ENCODE results near the gene GALNT10.
A peak's percentile ranks its signal among the peaks of the same experiment; 100 is the strongest.

The GALNT10 gene

GRCh38 chr5:154178661-154179060 lies 11.9 kb upstream of the GALNT10 start:
- POLR2A ChIA-PET (ENCODE audit: low non-redundant PET): no interaction called here
- no peak for TF ChIP-seq CTCF (conservative IDR thresholded peaks at IDR 0.05; ENCODE audit: low read depth)
- no peak for DNase-seq (ENCODE audit: low spot score)
- H3K27ac ChIP-seq: no peak overlapping the region
- CTCF ChIA-PET: interaction anchor here (2.1 to 4.0 kb wide), 3 partner anchors 11 to 226 kb away, joined by 14 to 29 read pairs (median 26); partner anchors contain the start of gene GALNT10

- CTCF ChIA-PET: interaction anchor here (0.6 to 4.0 kb wide), 11 partner anchors 9 to 225 kb away, joined by 3 to 29 read pairs (median 4); partner anchors contain the start of gene GALNT10
- TF ChIP-seq CTCF (conservative IDR thresholded peaks at IDR 0.05; ENCODE audit: low read depth): peak; percentile 93
- H3K27ac ChIP-seq: no peak overlapping the region
- POLR2A ChIA-PET (ENCODE audit: low non-redundant PET): interaction anchor here (1.3 kb wide), 1 partner anchor 10 kb away, joined by 3 read pairs; no protein-coding TSS in a partner anchor
- DNase-seq (ENCODE audit: low spot score): peak; percentile 77
These were observed 10.5 kb upstream of the GALNT10 start for GRCh38 chr5:154179846-154180710.

- ChIA-PET CTCF (interaction anchor here (3.0 to 4.0 kb wide), 2 partner anchors 109 to 224 kb away, joined by 26 to 29 read pairs; no protein-coding TSS in a partner anchor), POLR2A (ENCODE audit: low non-redundant PET) (interaction anchor here (1.3 kb wide), 1 partner anchor 9 kb away, joined by 3 read pairs; no protein-coding TSS in a partner anchor)
- no peak overlapping the region for H3K27ac ChIP-seq
- no peak for TF ChIP-seq CTCF (conservative IDR thresholded peaks at IDR 0.05; ENCODE audit: low read depth)
- DNase-seq (ENCODE audit: low spot score): no peak
These were observed 9.4 kb upstream of the GALNT10 start for GRCh38 chr5:154181161-154181560.

- H3K27ac ChIP-seq: peak overlapping the region; percentile 82
- CTCF ChIA-PET: interaction anchor here (0.6 to 3.0 kb wide), 14 partner anchors 10 to 375 kb away, joined by 3 to 14 read pairs (median 4); no protein-coding TSS in a partner anchor
- POLR2A ChIA-PET (ENCODE audit: low non-redundant PET): interaction anchor here (1.1 kb wide), 1 partner anchor 9 kb away, joined by 3 read pairs; no protein-coding TSS in a partner anchor
- TF ChIP-seq CTCF (conservative IDR thresholded peaks at IDR 0.05; ENCODE audit: low read depth): no peak
- no peak for DNase-seq (ENCODE audit: low spot score)
These were observed 1.2 kb upstream of the GALNT10 start for GRCh38 chr5:154189256-154189818.

GRCh38 chr5:154189819-154190594 lies 526 bp upstream of the GALNT10 start:
- POLR2A ChIA-PET (ENCODE audit: low non-redundant PET): interaction anchor here (1.1 kb wide), 1 partner anchor 10 kb away, joined by 3 read pairs; no protein-coding TSS in a partner anchor
- H3K27ac ChIP-seq: peak overlapping the region; percentile 82
- CTCF ChIA-PET: interaction anchor here (0.6 to 3.0 kb wide), 17 partner anchors 9 to 375 kb away, joined by 3 to 14 read pairs (median 4); no protein-coding TSS in a partner anchor
- DNase-seq (ENCODE audit: low spot score): peak; percentile 97
- peak; percentile 64 for TF ChIP-seq CTCF (conservative IDR thresholded peaks at IDR 0.05; ENCODE audit: low read depth)

Data from RWPE1 (cell line).